ENCODE results near the gene ZNF3.
A peak's percentile ranks its signal among the peaks of the same experiment; 100 is the strongest.

The ZNF3 gene

DNA sequence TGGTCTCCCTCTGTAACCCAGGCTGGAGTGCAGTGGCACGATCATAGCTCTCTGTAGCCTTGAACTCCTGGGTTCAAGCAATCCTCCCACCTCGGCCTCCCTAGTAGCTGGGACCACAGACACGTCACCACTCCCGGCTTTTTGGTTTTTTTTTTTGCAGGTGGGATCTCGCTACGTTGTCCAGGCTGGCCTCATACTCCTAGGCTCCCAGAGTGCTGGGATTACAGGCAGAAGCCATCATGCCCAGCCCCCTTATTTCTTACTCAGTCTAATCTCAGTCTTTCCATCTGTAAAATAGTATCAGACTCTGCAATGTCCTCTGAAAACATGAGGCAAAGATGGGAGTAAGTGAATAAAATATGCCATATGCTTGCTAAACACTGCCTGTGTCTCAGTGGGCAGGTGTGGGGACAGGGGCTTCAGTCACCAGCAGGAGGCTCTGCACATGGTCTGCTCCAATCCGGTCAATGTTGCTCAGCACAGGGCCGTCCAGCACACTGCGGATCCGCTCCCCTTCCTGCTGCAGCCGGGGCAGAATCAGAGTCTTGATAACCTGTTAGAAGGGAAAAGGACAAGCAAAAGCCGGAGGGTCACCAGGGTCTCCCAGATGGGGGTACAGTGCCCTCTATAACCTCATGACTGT, 28.1 kb upstream of the ZNF3 start:
- no peak for DNase-seq (ENCODE audit: low read depth)

DNA sequence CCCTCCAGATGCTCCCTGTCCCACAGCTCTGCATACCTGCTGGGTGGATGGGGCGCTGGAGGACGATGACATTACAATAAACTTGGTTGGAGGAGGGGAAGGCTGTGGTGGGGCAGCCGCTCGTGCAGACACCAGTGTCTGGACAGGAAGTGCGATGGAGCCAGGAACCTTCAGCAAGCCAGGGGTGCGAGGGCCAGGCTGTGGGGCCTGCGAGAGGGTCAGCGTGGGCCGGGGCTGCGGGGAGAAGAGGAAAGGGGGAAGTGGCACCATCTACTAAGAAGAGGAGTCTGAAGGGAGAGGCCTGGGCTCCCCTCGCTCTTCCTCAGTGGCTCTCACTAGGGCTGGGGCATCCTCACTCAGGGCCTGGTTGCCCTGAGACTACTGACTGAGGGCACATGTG, 26.4 kb upstream of the ZNF3 start:
- DNase-seq (ENCODE audit: low read depth), result no peak

DNA sequence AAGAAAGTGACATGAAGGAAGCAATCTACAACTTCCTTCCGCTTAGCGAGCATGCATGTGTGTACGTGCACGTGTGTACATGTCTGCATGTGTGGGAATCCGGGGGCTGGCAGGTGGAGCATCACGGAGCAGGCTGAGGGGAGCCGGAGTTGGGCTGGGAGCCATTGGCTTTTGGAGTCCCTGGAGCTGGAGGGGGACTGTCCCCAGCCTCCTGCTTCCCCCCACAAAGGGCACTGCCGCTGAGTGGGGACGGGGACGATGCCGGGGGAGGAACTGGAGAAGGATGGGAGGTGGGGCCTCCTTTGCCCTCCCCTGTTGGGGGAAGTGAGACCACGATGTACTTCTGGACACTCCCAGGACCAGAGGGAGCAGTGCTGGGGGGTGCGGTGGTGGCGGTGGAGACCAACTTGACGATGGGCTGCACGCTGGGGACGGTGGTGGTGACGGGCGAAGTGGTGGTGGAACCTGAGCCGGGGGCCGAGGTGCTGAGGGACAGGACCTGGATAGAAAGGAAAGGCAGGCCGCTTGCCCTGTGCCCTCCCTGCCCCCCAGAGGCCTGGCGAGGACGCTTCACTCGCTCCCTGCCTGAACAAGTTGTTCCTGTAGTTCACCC, 25.7 kb upstream of the ZNF3 start:
- no peak for DNase-seq (ENCODE audit: low read depth)

DNA sequence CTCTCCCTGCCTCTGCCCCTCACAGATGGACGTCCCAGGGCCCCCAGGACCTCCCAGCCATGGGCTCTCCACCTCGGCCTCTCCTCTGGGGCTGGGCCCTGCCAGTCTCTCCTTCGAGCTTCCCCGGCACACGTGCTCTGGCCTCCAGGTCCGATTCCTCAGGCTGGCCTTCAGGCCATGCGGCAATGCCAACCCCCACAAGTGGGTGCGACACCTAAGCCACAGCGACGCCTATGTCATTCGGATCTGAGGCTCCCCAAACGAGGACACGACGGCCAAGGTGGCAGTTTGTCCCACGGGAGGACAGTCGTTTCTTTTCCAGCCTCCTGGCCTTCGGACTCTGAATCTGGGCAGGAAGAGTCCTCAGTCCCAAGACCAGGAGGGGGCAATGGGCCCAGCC, 25.1 kb upstream of the ZNF3 start:
- no peak for DNase-seq (ENCODE audit: low read depth)

DNA sequence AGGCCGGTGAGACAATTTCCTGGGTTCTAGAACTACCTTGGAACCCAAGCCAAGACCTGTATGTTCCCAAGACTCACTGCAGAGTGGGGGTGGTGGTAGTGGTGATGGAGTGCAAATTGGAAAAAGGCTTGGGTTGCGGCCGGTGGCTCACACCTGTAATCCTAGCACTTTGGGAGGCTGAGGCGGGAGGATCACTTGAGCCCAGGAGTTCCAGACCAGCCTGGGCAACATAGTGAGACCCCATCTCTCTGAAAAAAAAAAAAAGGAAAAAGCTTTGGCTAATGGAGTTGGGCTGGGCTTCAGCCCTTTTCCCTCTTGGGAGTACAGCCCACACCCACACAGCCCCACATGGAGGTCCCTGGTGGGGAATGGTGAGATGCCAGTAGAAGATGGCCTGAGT, 24.0 kb upstream of the ZNF3 start:
- no peak for DNase-seq (ENCODE audit: low read depth)

DNA sequence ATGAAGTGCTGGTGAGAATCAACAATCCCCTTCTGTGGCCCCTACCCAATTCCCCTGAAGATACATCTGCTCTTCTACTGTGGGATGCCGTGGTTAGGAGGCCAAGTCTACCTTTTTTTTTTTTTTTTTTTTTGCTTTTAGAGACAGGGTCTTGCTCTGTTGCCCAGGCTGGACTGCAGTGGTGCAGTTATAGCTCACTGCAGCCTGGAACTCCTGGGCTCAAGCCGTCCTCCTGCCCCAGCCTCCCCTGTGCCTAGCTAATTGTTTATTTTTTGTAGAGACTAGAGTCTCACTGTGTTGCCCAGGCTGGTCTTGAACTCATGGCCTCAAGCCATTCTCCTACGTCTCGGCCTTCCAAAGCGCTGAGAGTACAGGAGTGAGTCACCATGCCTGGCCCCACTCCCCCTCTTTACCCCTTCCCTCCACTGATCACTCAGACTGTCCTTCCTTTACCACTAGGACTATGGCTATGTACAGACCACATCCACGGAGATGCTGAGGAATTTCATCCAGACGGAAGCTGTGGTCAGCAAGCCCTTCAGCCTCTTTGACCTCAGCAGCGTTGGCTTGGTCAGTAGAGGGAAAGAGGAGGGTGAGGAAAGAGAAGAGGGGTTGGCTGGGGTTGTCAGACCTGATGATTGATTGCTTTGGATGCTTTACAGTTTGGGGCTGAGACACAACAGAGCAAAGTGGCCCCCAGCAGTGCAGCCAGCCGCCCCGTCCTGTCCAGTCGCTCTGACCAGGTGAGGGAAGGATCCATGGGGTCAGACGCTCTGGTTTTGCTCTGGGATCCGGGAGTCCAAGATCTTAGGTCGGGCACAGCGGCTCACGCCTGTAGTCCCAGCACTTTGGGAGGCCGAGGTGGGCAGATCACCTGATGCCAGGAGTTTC, 21.7 kb upstream of the ZNF3 start:
- DNase-seq (ENCODE audit: low read depth), result no peak

DNA sequence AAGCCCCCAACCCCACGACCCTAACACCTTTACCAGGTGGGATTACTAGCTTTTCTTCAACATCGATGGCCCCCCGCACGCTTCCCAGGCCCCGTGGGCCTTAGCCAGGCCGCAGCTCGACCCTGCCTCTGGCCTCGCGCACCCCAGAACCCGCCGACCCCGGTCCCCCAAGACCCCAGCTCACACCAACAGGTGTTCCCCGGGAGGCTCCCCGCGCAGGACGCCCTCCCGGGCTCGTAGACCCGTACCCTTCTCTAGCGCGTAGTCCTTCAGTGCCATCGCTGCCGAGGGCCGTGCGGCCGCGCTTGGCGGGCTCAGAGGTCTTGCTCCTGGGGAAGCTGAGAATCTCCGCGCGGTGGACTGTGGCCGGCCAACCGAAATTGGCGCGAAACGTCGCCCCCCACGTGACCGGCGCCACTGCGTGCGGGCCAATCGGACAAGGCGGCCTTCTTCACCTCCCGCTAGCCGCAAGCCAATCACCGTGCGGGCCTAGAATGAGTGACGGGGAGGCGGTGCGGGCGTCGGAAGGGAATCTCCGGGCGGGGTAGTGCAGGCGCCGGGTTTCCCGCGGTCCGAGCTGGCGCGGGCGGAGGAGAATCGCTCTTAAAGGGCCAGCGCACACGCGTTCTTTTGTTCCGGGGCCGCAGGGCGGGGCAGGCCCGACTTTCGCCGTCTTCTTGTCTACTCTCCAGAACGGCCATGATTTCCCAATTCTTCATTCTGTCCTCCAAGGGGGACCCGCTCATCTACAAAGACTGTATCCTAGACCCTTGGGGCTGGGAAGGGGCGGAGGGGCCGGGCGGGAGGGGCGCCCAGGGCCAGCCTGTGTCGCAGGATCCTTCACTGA, 19.7 kb upstream of the ZNF3 start, which contains the start of the genes AP4M1 and MCM7:
TSS of gene AP4M1 (plus strand) at position 628 of the 847 bp plus-strand sequence. CDS start at position 700, 72 bp downstream.
TSS of gene MCM7 (minus strand) at position 382 of the 847 bp plus-strand sequence. CDS start at position 279, 103 bp downstream.
- peak; percentile 97 for DNase-seq (ENCODE audit: low read depth)

DNA sequence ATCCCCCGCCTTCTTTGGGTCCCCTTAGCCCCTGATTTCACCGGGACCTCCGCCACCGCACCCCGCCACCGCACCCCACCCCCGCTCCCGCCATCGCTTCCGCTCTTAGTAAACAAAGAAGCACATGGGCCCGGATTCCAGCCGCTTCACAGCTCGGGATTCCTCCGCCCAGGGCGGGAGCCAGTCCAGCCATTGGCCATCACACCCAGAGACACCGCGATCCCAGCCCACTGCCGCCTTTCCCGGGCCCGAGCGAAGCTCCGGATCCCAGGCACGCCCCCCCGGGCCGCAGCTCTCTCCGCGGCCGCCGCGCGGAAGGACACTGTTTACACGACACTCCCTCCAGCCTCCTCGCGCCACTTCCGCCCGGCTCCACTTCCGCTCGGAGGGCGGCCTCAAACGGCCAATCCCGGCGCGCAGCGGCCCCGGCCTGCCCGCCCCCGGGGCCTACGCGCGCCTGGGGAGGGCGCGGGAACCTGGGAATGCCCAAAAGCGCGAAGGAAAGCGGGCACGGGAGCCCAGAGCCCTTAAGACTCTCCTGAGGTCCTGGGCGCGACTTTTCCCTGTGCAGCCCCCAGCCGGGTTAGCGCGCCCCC, 19.0 kb upstream of the ZNF3 start:
- peak; percentile 86 for DNase-seq (ENCODE audit: low read depth)

DNA sequence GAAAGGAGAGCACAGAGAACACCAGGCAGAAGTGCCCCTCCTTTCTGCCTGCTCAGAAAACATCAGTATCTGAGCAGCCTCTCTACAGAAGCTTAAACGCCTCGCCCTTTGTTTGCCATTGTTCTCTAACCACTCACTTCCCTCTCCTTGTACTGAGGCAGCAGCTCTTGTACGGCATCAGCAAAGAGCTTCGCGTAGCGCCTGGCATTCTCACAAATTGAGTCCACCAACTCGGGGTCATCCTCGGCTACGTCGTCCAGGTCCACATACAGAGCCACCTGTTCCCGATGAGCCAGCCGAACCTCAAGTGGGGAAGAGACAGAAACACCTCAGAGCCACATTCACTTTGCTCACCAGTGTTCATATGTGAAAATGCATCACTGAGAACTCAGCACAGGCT, 17.9 kb upstream of the ZNF3 start:
- no peak for DNase-seq (ENCODE audit: low read depth)

DNA sequence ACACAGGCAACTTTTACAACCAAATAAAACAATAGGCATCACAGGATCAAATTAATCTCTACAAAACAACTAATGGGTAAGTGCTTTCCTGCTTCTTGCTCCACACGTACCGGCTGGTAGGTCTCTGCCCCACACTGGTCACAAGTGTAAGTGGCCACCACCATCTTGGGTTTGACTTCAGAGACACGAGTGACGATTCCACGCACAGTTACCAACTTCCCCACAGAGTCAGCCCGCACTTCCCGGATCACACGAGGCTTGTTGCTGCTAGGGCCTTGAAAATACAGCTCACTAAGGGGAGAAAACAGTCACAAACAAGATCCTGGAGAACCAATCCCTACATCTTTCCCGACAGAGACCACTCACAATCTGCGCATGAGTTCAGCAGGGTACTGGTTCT, 17.4 kb upstream of the ZNF3 start:
- DNase-seq (ENCODE audit: low read depth), result no peak

DNA sequence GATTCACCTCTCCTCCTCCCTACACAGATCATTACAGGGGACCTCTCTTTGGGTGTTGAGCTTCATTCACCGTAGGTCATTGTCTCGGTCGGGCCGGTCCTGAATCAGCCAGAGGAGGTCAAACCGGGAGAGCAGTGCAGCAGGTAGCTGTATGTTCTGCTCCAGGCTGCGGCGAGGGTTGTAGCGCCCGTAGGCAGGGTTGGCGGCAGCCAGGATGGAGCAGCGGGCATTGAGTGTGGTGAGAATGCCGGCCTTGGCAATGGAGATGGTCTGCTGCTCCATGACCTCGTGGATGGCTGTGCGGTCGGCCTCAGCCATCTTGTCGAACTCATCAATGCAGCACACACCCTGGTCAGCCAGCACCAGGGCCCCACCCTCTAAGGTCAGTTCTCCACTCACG, 14.2 kb upstream of the ZNF3 start:
- no peak for DNase-seq (ENCODE audit: low read depth)

DNA sequence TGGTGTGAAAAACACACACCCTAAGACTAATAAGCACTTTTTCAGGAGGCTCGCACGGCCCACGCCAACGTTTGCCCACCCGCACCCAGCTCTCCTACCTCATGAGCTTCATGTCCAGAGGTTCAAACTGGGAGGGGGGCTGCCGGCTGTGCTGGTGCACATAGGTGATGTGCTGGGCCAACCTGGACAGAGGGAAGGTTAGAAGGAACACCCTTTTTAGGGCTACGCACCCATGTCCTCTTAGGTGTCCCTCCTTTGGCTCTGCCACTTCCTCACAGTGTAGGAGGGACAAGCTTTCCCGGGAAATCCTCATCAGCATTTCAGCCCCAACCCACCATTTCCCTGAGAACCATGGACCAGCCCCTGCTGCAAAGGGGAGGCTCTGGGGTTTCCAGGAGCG, 13.8 kb upstream of the ZNF3 start:
- no peak for DNase-seq (ENCODE audit: low read depth)

DNA sequence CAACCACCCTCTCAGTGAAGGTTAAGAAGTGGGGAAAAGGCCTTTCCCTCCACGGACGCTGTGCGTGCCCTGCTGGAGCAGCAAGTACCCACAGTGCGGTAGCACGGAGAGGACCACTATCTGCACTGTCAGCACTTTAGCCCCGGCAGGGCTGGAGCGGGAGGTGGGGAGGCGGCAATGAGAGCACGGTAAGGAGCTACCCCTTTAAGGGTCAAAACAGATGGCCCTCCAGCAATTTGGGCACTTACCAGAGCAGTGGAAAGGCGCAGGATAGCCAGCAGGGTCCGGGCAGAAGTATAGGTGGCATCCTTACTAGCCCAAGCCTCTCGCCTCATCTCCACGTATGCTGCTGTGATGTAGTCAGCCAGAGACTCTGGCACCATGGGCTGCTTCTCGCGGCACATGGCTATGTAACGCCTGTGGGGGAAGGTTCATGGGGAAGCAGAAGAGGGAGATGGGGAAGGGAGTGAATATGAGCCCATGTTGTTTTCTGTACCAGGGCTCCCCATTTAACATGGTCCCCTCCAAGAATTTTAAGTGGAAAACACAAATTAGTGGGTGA, 12.5 kb upstream of the ZNF3 start:
- no peak for DNase-seq (ENCODE audit: low read depth)

DNA sequence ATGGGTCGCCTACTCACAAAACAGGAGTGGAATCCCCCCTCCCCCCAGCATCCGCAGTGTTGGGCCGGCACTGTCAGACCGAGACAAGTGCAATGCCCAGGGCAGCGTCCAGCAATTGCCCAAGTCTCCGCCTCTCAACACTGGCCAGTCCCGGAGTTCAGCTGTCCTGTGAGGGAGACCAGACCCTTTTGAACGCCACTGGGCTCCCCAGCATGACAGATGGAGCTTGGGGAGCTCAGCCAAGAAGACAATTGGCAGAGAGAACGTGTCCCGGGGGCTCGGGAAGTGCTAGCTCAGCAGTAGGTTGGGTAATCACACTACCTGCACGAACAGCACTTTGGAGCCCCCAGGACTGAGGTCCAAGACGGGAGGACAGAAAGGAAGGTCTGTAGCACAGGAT, 12.0 kb upstream of the ZNF3 start:
- DNase-seq (ENCODE audit: low read depth), result no peak

DNA sequence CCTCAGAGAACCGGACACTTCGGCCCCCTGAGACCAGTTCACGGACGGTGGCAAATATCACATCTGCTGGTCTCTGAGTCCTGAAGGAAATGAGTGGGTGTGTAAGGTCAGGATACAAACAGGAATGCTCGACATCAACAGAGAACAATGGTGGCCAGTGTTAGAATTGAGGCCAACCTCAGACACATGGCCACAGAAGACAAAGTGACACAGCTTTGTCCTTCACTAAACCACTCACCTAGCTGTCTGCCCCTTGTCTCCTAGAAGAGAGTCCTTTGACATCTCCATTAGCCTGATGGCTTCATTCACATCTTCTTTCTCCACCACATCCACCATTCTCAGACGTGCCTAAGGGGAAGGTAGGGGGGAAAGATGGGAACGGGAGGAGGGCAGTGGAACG, 11.5 kb upstream of the ZNF3 start:
- no peak for DNase-seq (ENCODE audit: low read depth)

DNA sequence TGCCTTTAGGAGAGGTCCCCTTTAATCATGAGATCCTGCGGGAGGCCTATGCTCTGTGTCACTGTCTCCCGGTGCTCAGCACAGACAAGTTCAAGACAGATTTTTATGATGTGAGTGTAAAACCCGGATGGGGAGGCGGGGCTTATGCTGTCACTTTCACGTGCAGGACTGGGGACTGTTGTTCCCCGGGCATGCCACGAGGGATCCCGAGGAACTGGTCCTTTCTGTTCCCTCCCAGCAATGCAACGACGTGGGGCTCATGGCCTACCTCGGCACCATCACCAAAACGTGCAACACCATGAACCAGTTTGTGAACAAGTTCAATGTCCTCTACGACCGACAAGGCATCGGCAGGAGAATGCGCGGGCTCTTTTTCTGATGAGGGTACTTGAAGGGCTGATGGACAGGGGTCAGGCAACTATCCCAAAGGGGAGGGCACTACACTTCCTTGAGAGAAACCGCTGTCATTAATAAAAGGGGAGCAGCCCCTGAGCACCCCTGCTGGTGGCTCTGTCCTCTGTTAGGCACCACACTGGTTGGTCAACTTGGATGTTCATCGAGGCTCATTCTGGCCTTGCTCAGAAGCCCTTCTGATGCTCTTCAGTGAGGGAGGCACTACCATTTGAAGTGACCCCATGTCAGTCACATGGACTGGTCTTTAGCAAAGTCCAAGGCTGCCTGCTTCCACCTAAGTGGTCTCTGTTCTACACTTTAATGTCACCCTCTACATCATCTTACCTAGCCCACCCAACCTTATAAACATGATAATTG, 10.1 kb upstream of the ZNF3 start:
- DNase-seq (ENCODE audit: low read depth), result peak; percentile 23

DNA sequence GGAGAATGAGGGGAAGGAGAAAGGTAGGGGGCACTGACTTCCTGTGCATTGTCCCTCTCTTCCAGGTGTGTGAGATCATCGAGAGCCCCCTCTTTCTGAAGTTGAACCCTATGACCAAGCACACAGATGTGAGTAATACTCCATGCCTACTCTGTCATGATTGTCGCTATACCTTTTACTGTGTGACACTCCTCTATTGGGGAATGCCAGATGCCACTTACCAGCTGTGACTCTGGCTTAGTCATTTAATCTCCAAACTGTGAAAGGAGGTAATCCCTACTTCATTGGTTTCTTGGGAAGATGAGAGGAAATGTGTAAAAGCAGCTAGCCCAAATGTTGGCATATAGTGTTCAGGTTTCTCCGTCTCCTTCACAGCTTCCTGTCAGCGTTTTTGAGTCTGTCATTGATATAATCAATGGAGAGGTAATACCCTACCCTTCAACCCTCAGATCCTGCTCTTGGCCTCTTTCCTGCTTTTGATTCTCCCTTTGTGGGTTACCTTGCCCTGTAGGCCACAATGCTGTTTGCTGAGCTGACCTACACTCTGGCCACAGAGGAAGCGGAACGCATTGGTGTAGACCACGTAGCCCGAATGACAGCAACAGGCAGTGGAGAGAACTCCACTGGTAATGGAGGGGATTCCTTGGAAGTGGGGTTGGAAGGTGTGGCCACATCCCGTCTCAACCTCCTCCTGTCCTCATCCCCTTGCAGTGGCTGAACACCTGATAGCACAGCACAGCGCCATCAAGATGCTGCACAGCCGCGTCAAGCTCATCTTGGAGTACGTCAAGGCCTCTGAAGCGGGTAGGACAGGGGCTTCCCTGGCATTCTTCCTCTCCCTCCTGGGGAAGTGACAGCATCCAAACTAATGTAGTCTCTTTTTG, 9.2 kb upstream of the ZNF3 start:
- DNase-seq (ENCODE audit: low read depth), result no peak

DNA sequence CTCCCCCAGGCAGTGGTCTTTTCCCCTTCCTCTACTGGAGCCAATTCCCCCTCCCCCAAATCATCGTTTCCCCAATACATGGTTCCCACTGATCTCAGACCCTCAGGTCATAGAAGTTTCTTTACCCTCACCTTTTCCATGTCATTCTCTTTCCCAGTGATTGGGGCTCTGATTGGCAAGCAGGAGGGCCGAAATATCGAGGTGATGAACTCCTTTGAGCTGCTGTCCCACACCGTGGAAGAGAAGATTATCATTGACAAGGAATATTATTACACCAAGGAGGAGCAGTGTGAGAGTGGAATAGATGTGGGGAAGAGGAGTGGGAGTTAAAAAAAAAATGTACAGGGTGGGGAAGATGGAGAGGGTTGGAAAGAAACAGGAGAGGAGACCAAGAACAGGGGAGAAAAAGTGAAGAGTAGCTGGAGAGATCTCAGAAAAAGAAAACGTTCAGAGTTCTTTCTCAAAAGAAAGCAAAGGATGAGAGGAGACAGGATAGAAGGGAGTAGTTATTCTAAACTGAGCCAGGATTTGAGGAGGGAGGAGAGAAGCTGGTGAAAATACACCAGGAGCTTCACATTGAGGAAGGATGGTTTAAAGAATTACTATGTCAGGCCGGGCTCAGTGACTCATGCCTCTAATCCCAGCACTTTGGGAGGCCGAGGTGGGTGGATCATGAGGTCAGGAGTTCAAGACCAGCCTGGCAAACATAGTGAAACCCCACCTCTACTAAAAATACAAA, 8.1 kb upstream of the ZNF3 start:
- no peak for DNase-seq (ENCODE audit: low read depth)
